ENCODE measurements around the gene OR1J2. TPM values are rescaled to one million over a fixed set of nuclear protein-coding genes. Genes with fewer than 3 reads are reported as not detected.

OR1J2 gene, protein sequence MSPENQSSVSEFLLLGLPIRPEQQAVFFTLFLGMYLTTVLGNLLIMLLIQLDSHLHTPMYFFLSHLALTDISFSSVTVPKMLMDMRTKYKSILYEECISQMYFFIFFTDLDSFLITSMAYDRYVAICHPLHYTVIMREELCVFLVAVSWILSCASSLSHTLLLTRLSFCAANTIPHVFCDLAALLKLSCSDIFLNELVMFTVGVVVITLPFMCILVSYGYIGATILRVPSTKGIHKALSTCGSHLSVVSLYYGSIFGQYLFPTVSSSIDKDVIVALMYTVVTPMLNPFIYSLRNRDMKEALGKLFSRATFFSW
- total RNA-seq: not detected

DNA sequence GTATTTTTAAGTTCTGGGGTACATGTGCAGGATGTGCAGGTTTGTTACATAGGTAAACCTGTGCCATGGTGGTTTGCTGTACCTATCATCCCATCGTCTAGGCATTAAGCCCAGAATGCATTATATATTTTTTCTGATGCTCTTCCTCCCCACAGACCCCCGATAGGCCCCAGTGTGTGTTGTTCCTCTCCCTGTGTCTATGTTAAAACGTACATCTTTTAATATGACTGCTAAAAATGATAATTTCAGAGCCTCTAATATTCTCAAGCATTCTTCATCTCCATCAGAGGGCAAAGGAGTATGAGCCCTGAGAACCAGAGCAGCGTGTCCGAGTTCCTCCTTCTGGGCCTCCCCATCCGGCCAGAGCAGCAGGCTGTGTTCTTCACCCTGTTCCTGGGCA lies at the start of gene OR1J2:
Gene OR1J2, plus strand, starts transcription at position 301 of the 400 bp plus-strand sequence. Its CDS starts 0 bp downstream, at position 301.
- DNase-seq (ENCODE audit: low spot score): no peak
- H3K27ac ChIP-seq: no peak within 1 kb of the TSS
- no peaks in the 10 kb centered on the region for H3K9me3 ChIP-seq
- H3K4me1 ChIP-seq: no peaks in the 10 kb centered on the region
- no peaks in the 10 kb centered on the region for H3K27me3 ChIP-seq
- TF ChIP-seq, protein P1, sequence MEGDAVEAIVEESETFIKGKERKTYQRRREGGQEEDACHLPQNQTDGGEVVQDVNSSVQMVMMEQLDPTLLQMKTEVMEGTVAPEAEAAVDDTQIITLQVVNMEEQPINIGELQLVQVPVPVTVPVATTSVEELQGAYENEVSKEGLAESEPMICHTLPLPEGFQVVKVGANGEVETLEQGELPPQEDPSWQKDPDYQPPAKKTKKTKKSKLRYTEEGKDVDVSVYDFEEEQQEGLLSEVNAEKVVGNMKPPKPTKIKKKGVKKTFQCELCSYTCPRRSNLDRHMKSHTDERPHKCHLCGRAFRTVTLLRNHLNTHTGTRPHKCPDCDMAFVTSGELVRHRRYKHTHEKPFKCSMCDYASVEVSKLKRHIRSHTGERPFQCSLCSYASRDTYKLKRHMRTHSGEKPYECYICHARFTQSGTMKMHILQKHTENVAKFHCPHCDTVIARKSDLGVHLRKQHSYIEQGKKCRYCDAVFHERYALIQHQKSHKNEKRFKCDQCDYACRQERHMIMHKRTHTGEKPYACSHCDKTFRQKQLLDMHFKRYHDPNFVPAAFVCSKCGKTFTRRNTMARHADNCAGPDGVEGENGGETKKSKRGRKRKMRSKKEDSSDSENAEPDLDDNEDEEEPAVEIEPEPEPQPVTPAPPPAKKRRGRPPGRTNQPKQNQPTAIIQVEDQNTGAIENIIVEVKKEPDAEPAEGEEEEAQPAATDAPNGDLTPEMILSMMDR (IDR thresholded peaks at IDR 0.05): no peak
- no peaks in the 10 kb centered on the region for H3K36me3 ChIP-seq
- no peak within 1 kb of the TSS for H3K4me3 ChIP-seq

DNA sequence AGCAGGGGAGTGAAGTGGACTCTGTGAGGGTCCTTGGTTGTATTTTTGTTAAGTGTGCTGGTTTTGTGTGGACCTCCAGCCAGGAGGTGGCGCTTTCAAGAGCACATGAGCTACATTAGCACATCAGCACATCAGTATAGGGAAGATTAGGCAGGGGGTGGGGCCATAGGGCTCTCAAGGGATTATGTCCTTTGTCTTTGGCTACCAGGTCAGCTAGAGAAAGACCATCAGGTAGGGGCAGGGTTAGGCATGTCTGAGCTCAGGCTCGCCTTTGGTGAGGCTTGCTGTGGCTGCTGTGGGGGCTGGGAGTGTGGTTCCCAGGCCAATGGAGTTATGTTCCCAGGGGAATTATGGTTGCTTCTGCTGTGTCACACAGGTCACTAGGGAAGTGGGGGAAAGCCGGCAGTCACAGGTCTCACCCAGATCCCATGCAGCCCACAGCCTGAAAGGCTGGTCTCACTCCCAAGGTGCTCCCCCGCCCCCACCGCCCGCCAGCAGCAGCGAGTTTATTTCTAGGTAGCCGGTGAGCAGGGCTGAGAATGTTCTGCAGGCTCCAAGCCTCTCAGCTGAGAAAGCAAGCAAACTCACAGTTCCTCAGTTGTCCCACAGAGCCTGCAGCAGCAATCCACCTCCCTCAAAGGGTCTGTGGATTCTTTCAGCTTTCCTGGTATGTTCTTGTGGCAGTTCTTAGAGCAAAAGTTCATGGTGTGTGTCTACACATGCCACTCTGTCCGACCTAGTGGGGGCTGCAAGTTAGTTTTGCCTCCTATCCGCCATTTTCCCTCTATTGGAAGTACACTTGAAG lies 46.6 kb upstream of the OR1J2 start:
- Histone ChIP-seq H3K4me3 (peak overlapping the region in 1 of 2 donors; percentile 40), H3K9me3 (peaks cover 0 to 7% of the 10 kb centered on the region in 2 donors), H3K4me1 (peaks cover 0 to 12% of the 10 kb centered on the region in 2 donors), H3K36me3 (no peaks in the 10 kb centered on the region), H3K27ac (no peak overlapping the region), H3K27me3 (no peaks in the 10 kb centered on the region)
- TF ChIP-seq, protein P1 (IDR thresholded peaks at IDR 0.05): no peak
- no peak for DNase-seq (ENCODE audit: low spot score)

DNA sequence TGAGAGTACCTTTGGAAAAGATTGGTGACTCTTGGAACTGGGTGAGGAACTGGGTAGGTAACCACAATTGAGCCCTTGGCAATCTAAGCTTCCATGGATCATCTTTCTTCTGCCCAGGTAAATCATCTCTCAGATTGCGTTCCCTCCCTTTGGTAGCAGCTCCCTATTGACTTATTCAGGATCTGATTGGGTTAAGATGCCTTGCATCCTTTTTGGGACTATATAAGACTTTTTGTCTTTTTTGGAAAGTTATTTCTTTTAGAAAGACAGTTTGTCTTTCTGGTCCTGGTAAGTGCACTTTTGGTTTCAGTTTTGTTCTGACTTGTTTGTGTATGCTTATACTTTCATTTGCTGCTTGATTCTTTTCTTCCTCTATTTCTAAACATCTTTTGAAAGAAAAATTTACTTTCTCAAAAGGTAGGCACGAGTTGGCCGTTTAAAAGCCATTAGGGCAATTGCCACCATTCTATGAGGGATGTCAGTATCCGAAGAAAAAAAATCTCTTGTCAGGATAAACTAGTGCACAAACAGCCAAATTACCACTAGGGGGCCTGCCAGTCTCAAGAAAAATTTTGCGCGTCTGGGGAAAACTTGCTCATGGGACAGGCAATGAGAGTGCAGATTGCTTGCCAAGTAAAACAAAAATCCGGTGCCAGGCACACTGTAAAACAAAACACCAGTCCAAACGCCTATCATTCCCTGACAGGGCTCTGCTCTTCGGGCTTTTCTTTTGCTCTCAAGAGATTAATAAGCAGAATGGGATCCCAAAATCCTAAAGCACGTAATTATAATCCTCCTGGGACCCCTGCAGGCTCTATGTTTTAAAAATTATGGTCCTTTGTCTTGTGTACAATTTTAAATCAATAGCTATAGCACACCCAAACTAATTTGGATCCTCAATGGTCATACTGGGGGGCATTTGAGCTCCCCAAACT lies 45.7 kb upstream of the OR1J2 start:
- peaks cover 0 to 7% of the 10 kb centered on the region in 2 donors for H3K9me3 ChIP-seq
- H3K27ac ChIP-seq: peak overlapping the region in 1 of 2 donors; percentile 29
- H3K36me3 ChIP-seq: no peaks in the 10 kb centered on the region
- H3K4me3 ChIP-seq: peak overlapping the region; percentile 25 to 40
- TF ChIP-seq, protein P1 (IDR thresholded peaks at IDR 0.05): peak; percentile 61 to 85
- peak; percentile 81 for DNase-seq (ENCODE audit: low spot score)
- no peaks in the 10 kb centered on the region for H3K27me3 ChIP-seq
- peaks cover 0 to 12% of the 10 kb centered on the region in 2 donors for H3K4me1 ChIP-seq

DNA sequence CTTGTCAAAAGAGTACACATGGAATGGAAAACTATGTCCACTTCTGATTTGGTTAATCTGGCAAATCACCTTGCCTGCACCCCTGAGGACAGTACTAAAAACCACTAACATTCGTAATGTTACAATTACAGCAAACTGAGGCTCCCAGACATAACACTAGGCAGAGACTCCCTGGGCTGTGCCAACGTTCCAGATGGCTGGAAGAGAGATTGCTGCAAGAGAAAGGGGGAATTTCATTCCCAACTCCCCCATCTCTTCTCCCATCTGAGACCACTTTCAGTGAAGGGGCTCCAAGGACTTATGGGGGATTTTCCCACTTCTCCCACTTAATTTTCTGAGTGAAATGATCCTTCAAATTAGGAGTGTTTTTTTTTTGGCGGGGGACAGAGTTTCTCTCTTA lies 44.1 kb upstream of the OR1J2 start:
- TF ChIP-seq, protein P1 (IDR thresholded peaks at IDR 0.05): no peak
- Histone ChIP-seq H3K4me3 (no peak overlapping the region), H3K9me3 (no peaks in the 10 kb centered on the region), H3K27me3 (no peaks in the 10 kb centered on the region), H3K36me3 (no peaks in the 10 kb centered on the region), H3K27ac (no peak overlapping the region), H3K4me1 (peaks cover 0 to 12% of the 10 kb centered on the region in 2 donors)
- no peak for DNase-seq (ENCODE audit: low spot score)

DNA sequence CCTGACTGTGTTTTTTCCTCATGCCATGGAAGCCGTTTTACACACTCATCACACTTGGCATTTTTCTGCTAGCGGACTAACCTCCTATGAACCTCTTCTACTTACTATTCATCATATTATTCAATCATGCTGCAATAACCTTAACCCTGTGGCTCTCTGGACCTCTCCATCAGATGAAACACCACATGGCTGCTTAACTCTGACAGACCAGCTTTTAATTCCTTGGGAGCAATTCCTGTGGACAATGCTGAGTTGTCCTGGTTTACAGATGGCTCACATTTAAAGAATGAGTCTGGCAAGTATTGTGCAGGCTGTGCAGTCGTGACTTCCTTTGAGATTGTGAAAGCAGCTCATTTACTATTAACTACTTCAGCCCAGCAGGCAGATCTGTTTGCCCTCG lies 41.9 kb upstream of the OR1J2 start:
- no peaks in the 10 kb centered on the region for H3K36me3 ChIP-seq
- no peaks in the 10 kb centered on the region for H3K9me3 ChIP-seq
- TF ChIP-seq, protein P1 (IDR thresholded peaks at IDR 0.05): no peak
- DNase-seq (ENCODE audit: low spot score): no peak
- no peak overlapping the region for H3K4me3 ChIP-seq
- no peak overlapping the region for H3K27ac ChIP-seq
- H3K4me1 ChIP-seq: peaks cover 0 to 12% of the 10 kb centered on the region in 2 donors
- H3K27me3 ChIP-seq: no peaks in the 10 kb centered on the region

Data from right atrium auricular region (tissue), 2 donors.